Measurements from ENCODE around the gene PARVB. TPM values are rescaled to one million over a fixed set of nuclear protein-coding genes. Genes with fewer than 3 reads are reported as not detected.

Gene PARVB
- total and polyA plus RNA-seq, 5 donors from 2014 or later, result 3.7 to 20.6 (median 6.2) TPM

- Mint-ChIP-seq H3K4me3 (no peak overlapping the region), H3K27ac (no peak overlapping the region), H3K36me3 (no peaks in the 10 kb centered on the region), H3K9me3 (no peaks in the 10 kb centered on the region), H3K27me3 (no peaks in the 10 kb centered on the region), H3K4me1 (peaks cover 0 to 14% (median 7%) of the 10 kb centered on the region in 4 donors)
- no peak for ATAC-seq (ENCODE audit: low read depth in 2 of 2)
- H3K27me3 ChIP-seq (ENCODE audit: control insufficient read depth, insufficient read depth, low read length), result no peaks in the 10 kb centered on the region
- H3K9me3 ChIP-seq (ENCODE audit: control insufficient read depth in 2 of 2, low read length in 2 of 2), result no peaks in the 10 kb centered on the region
- no peak overlapping the region for H3K4me3 ChIP-seq (ENCODE audit: low read depth, low read length)
- no peak for DNase-seq
- no peak overlapping the region for H3K27ac ChIP-seq (ENCODE audit: insufficient read depth, low read length, poor library complexity, severe bottlenecking)
- H3K4me1 ChIP-seq (ENCODE audit: control insufficient read depth, insufficient read depth, low read length, poor library complexity, severe bottlenecking), result no peaks in the 10 kb centered on the region
- H3K36me3 ChIP-seq (ENCODE audit: control insufficient read depth, insufficient read depth, low read length), result no peaks in the 10 kb centered on the region
These were observed 43.8 kb downstream of the PARVB start for GRCh38 chr22:44067901-44068300.

- peak overlapping the region; percentile 26 to 85 (median 52) for H3K27ac Mint-ChIP-seq
- H3K9me3 Mint-ChIP-seq, result no peaks in the 10 kb centered on the region
- no peak overlapping the region for H3K4me3 ChIP-seq (ENCODE audit: low read depth, low read length)
- H3K36me3 Mint-ChIP-seq, result no peaks in the 10 kb centered on the region
- no peaks in the 10 kb centered on the region for H3K27me3 ChIP-seq (ENCODE audit: control insufficient read depth, insufficient read depth, low read length)
- no peaks in the 10 kb centered on the region for H3K9me3 ChIP-seq (ENCODE audit: control insufficient read depth in 2 of 2, low read length in 2 of 2)
- no peaks in the 10 kb centered on the region for H3K36me3 ChIP-seq (ENCODE audit: control insufficient read depth, insufficient read depth, low read length)
- no peaks in the 10 kb centered on the region for H3K27me3 Mint-ChIP-seq
- H3K27ac ChIP-seq (ENCODE audit: insufficient read depth, low read length, poor library complexity, severe bottlenecking), result no peak overlapping the region
- DNase-seq, result peak in 1 of 3 donors; percentile 19
- H3K4me1 ChIP-seq (ENCODE audit: control insufficient read depth, insufficient read depth, low read length, poor library complexity, severe bottlenecking), result no peaks in the 10 kb centered on the region
- H3K4me1 Mint-ChIP-seq, result peaks cover 0 to 14% (median 7%) of the 10 kb centered on the region in 4 donors
- no peak overlapping the region for H3K4me3 Mint-ChIP-seq
- ATAC-seq (ENCODE audit: low read depth in 2 of 2), result peak; percentile 30 to 35
These were observed 44.5 kb downstream of the PARVB start for GRCh38 chr22:44068422-44069191.

- no peak overlapping the region for H3K4me3 ChIP-seq (ENCODE audit: low read depth, low read length)
- Mint-ChIP-seq H3K27ac (peak overlapping the region in 2 of 3 donors; percentile 24 to 48), H3K27me3 (no peaks in the 10 kb centered on the region), H3K36me3 (no peaks in the 10 kb centered on the region), H3K4me3 (no peak overlapping the region), H3K9me3 (no peaks in the 10 kb centered on the region), H3K4me1 (peaks cover 0 to 14% (median 7%) of the 10 kb centered on the region in 4 donors)
- H3K9me3 ChIP-seq (ENCODE audit: control insufficient read depth in 2 of 2, low read length in 2 of 2), result no peaks in the 10 kb centered on the region
- no peaks in the 10 kb centered on the region for H3K36me3 ChIP-seq (ENCODE audit: control insufficient read depth, insufficient read depth, low read length)
- no peak for DNase-seq
- no peak overlapping the region for H3K27ac ChIP-seq (ENCODE audit: insufficient read depth, low read length, poor library complexity, severe bottlenecking)
- no peak for ATAC-seq (ENCODE audit: low read depth in 2 of 2)
- H3K27me3 ChIP-seq (ENCODE audit: control insufficient read depth, insufficient read depth, low read length), result no peaks in the 10 kb centered on the region
- H3K4me1 ChIP-seq (ENCODE audit: control insufficient read depth, insufficient read depth, low read length, poor library complexity, severe bottlenecking), result no peaks in the 10 kb centered on the region
These were observed 45.9 kb downstream of the PARVB start for GRCh38 chr22:44070029-44070428.

GRCh38 chr22:44071781-44072326, 47.8 kb downstream of the PARVB start:
- Histone ChIP-seq H3K4me1 (ENCODE audit: control insufficient read depth, insufficient read depth, low read length, poor library complexity, severe bottlenecking) (no peaks in the 10 kb centered on the region), H3K9me3 (ENCODE audit: control insufficient read depth in 2 of 2, low read length in 2 of 2) (no peaks in the 10 kb centered on the region), H3K27me3 (ENCODE audit: control insufficient read depth, insufficient read depth, low read length) (no peaks in the 10 kb centered on the region), H3K4me3 (ENCODE audit: low read depth, low read length) (no peak overlapping the region), H3K36me3 (ENCODE audit: control insufficient read depth, insufficient read depth, low read length) (no peaks in the 10 kb centered on the region), H3K27ac (ENCODE audit: insufficient read depth, low read length, poor library complexity, severe bottlenecking) (no peak overlapping the region)
- DNase-seq (no peak), ATAC-seq (ENCODE audit: low read depth in 2 of 2) (no peak)
- Mint-ChIP-seq H3K4me1 (peaks cover 0 to 14% (median 5%) of the 10 kb centered on the region in 4 donors), H3K27ac (no peak overlapping the region), H3K27me3 (no peaks in the 10 kb centered on the region), H3K9me3 (no peaks in the 10 kb centered on the region), H3K4me3 (no peak overlapping the region), H3K36me3 (no peaks in the 10 kb centered on the region)

GRCh38 chr22:44074337-44074984, 50.4 kb downstream of the PARVB start:
- Histone ChIP-seq H3K4me3 (ENCODE audit: low read depth, low read length) (no peak overlapping the region), H3K27ac (ENCODE audit: insufficient read depth, low read length, poor library complexity, severe bottlenecking) (no peak overlapping the region), H3K4me1 (ENCODE audit: control insufficient read depth, insufficient read depth, low read length, poor library complexity, severe bottlenecking) (no peaks in the 10 kb centered on the region), H3K36me3 (ENCODE audit: control insufficient read depth, insufficient read depth, low read length) (no peaks in the 10 kb centered on the region), H3K27me3 (ENCODE audit: control insufficient read depth, insufficient read depth, low read length) (no peaks in the 10 kb centered on the region), H3K9me3 (ENCODE audit: control insufficient read depth in 2 of 2, low read length in 2 of 2) (no peaks in the 10 kb centered on the region)
- no peaks in the 10 kb centered on the region for H3K9me3 Mint-ChIP-seq
- H3K27me3 Mint-ChIP-seq, result no peaks in the 10 kb centered on the region
- no peak overlapping the region for H3K4me3 Mint-ChIP-seq
- H3K4me1 Mint-ChIP-seq, result peaks cover 0 to 3% (median 0%) of the 10 kb centered on the region in 4 donors
- DNase-seq (no peak), ATAC-seq (ENCODE audit: low read depth in 2 of 2) (no peak)
- no peaks in the 10 kb centered on the region for H3K36me3 Mint-ChIP-seq
- no peak overlapping the region for H3K27ac Mint-ChIP-seq

GRCh38 chr22:44075022-44075421, 50.9 kb downstream of the PARVB start:
- ATAC-seq (ENCODE audit: low read depth in 2 of 2), result no peak
- Histone ChIP-seq H3K27me3 (ENCODE audit: control insufficient read depth, insufficient read depth, low read length) (no peaks in the 10 kb centered on the region), H3K9me3 (ENCODE audit: control insufficient read depth in 2 of 2, low read length in 2 of 2) (no peaks in the 10 kb centered on the region), H3K4me1 (ENCODE audit: control insufficient read depth, insufficient read depth, low read length, poor library complexity, severe bottlenecking) (no peaks in the 10 kb centered on the region), H3K27ac (ENCODE audit: insufficient read depth, low read length, poor library complexity, severe bottlenecking) (no peak overlapping the region), H3K4me3 (ENCODE audit: low read depth, low read length) (no peak overlapping the region), H3K36me3 (ENCODE audit: control insufficient read depth, insufficient read depth, low read length) (no peaks in the 10 kb centered on the region)
- Mint-ChIP-seq H3K4me1 (peaks cover 0 to 3% (median 0%) of the 10 kb centered on the region in 4 donors), H3K27me3 (no peaks in the 10 kb centered on the region), H3K36me3 (no peaks in the 10 kb centered on the region), H3K27ac (no peak overlapping the region), H3K4me3 (no peak overlapping the region), H3K9me3 (no peaks in the 10 kb centered on the region)
- DNase-seq, result no peak

- Histone ChIP-seq H3K27ac (ENCODE audit: insufficient read depth, low read length, poor library complexity, severe bottlenecking) (no peak overlapping the region), H3K27me3 (ENCODE audit: control insufficient read depth, insufficient read depth, low read length) (no peaks in the 10 kb centered on the region), H3K9me3 (ENCODE audit: control insufficient read depth in 2 of 2, low read length in 2 of 2) (no peaks in the 10 kb centered on the region), H3K4me3 (ENCODE audit: low read depth, low read length) (no peak overlapping the region), H3K36me3 (ENCODE audit: control insufficient read depth, insufficient read depth, low read length) (no peaks in the 10 kb centered on the region), H3K4me1 (ENCODE audit: control insufficient read depth, insufficient read depth, low read length, poor library complexity, severe bottlenecking) (no peaks in the 10 kb centered on the region)
- ATAC-seq (ENCODE audit: low read depth in 2 of 2) (no peak), DNase-seq (no peak)
- no peaks in the 10 kb centered on the region for H3K36me3 Mint-ChIP-seq
- no peaks in the 10 kb centered on the region for H3K9me3 Mint-ChIP-seq
- no peaks in the 10 kb centered on the region for H3K27me3 Mint-ChIP-seq
- H3K27ac Mint-ChIP-seq, result no peak overlapping the region
- no peaks in the 10 kb centered on the region for H3K4me1 Mint-ChIP-seq
- no peak overlapping the region for H3K4me3 Mint-ChIP-seq
These were observed 51.6 kb downstream of the PARVB start for GRCh38 chr22:44075670-44076069.

All from CD4-positive, CD25-positive, alpha-beta regulatory T cell (primary cell).